CD4-positive, alpha-beta memory T cell (primary cell): Measurements from ENCODE around the gene MICA. TPM values are rescaled to one million over a fixed set of nuclear protein-coding genes. Genes with fewer than 3 reads are reported as not detected.
"Not testable (repeated sequence)": the region's sequence is repeated elsewhere in the genome, so short reads cannot be mapped to it uniquely, and the experiment has no call there.

Experiments used
- CTCF ChIA-PET: fragments of 350-600 bp; sonication (Branson Sonifier 250); formaldehyde crosslinking; loops from one replicate; lab custom pipeline; 2021; ENCODE audit warnings: inconsistent platforms; ENCODE audit not compliant: partially characterized antibody; lab: Charles Lee
- POLR2A ChIA-PET: fragments of 350-600 bp; sonication (Branson Sonifier 250); formaldehyde crosslinking; loops from one replicate; lab custom pipeline; 2021; ENCODE audit not compliant: partially characterized antibody; lab: Charles Lee
- DNase-seq, 5 donors: peaks; one replicate each; pipeline versions ENCODE4 v3.0.0 to v3.0.0-alpha.2; 2020 to 2022; ENCODE audit warnings: mixed read lengths in 1 of 5
- H3K27ac ChIP-seq: one replicate; pipeline ENCODE4 v1.7.0; 2013; ENCODE audit warnings: low read depth, low read length
- H3K27me3 ChIP-seq: 2 replicates; pipeline ENCODE4 v1.7.0; 2013; ENCODE audit warnings: mild to moderate bottlenecking, low read length, moderate library complexity; ENCODE audit not compliant: insufficient read depth
- H3K36me3 ChIP-seq: 2 replicates; pipeline ENCODE4 v1.7.0; 2013; ENCODE audit warnings: mild to moderate bottlenecking, low read length, moderate library complexity; ENCODE audit not compliant: insufficient read depth
- H3K4me1 ChIP-seq: 2 replicates; pipeline ENCODE4 v1.7.0; 2013; ENCODE audit warnings: mild to moderate bottlenecking, low read length, moderate library complexity; ENCODE audit not compliant: insufficient read depth
- H3K4me3 ChIP-seq, 2 donors: one replicate each; pipeline ENCODE4 v1.7.0; 2013; ENCODE audit warnings: low read length in 2 of 2, mild to moderate bottlenecking in 1 of 2
- H3K9me3 ChIP-seq, 2 donors: one replicate each; pipeline ENCODE4 v1.7.0; 2013; ENCODE audit warnings: low read length in 2 of 2, control low read depth in 1 of 2; ENCODE audit not compliant: control insufficient read depth in 1 of 2
- H3K27ac Mint-ChIP-seq, 7 donors: one replicate each; pipeline ENCODE4 v1.8.0; 2020 to 2021; ENCODE audit warnings: mixed read lengths in 7 of 7, mild to moderate bottlenecking in 6 of 7, inconsistent platforms in 3 of 7, moderate library complexity in 3 of 7
- H3K27me3 Mint-ChIP-seq, 2 donors: one replicate each; pipeline ENCODE4 v1.8.0; 2020 to 2021; ENCODE audit warnings: mixed read lengths in 2 of 2
- H3K36me3 Mint-ChIP-seq, 2 donors: one replicate each; pipeline ENCODE4 v1.8.0; 2020 to 2021; ENCODE audit warnings: mixed read lengths in 2 of 2, inconsistent platforms in 1 of 2, mild to moderate bottlenecking in 1 of 2
- H3K4me1 Mint-ChIP-seq, 4 donors: one replicate each; pipeline ENCODE4 v1.8.0; 2020 to 2021; ENCODE audit warnings: mixed read lengths in 4 of 4, mild to moderate bottlenecking in 1 of 4
- H3K4me3 Mint-ChIP-seq, 8 donors: one replicate each; pipeline ENCODE4 v1.8.0; 2020 to 2021; ENCODE audit warnings: mixed read lengths in 8 of 8, mild to moderate bottlenecking in 7 of 8, moderate library complexity in 6 of 8, inconsistent platforms in 3 of 8
- H3K9me3 Mint-ChIP-seq, 8 donors: one replicate each; pipeline ENCODE4 v1.8.0; 2020 to 2021; ENCODE audit warnings: mixed read lengths in 8 of 8, mild to moderate bottlenecking in 5 of 8, inconsistent platforms in 3 of 8, moderate library complexity in 1 of 8
- intact Hi-C: fragments of 100-400 bp; cut with micrococcal nuclease; formaldehyde crosslinking; loops from one replicate; pipeline ENCODE4 v1.15.1; 2023
- polyA plus RNA-seq, 2 donors: library from polyadenylated mRNA; unstranded; fragments of 300-500 nt; fragmentation: Illumina TruSeq; gene quantifications; one replicate each; pipeline ENCODE4 v1.2.3, GENCODE V29; 2021
- total RNA-seq, 2 experiments: library from RNA; stranded (reverse); gene quantifications; one replicate each; pipeline ENCODE4 v1.2.3, GENCODE V29; 2021

The MICA gene
- total and polyA plus RNA-seq, 4 experiments from 2014 or later, result 3.5 to 21.2 (median 11.9) TPM

DNA sequence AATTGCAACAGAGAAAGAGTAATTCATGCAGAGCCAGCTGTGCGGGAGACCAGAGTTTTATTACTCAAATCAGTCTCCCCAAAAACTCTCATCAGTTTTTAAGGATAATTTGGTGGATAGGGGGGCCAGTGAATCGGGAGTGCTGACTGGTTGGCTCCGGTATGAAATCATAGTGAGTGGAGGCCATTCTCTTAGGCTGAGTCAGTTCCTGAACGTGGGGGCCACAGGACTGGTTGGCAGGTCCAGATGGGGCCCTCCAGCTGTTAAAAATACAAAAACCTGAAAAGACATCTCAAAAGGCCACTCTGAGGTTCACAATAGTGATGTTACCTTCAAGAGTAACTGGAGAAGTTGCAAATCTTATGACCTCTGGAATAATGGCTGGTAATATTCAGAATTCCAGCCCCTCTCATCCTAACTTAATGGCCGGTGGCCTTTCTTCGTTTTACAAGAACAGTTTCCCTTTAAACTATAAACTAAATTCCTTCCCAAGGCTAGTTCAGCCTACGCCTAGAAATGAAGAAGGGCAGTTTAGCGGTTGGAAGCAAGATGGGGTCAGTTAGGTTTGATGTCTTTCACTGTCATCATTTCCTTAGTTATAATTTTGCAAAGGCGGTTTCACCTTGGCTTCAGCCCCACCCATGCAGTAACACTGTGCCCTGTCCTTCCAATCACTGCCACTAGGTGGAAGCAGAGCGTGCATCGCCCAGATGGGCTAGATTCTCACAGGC lies 6.8 kb upstream of the MICA start:
- H3K4me3 Mint-ChIP-seq, result peak overlapping the region in 7 of 8 donors; percentile 6 to 82 (median 58)
- ChIA-PET CTCF (interaction anchor here (1.3 to 9.0 kb wide), 3 partner anchors 34 to 52 kb away, joined by 3 to 131 read pairs (median 3); no protein-coding TSS in a partner anchor), POLR2A (no interaction called here)
- intact Hi-C loops, result loop anchor here (1.0 to 5.0 kb wide), 2 partner anchors 45 to 201 kb away; no protein-coding TSS in a partner anchor
- H3K9me3 Mint-ChIP-seq, result no peaks in the 10 kb centered on the region
- no peak overlapping the region for H3K27ac ChIP-seq
- H3K4me1 Mint-ChIP-seq, result peaks cover 22 to 46% (median 33%) of the 10 kb centered on the region in 4 donors
- H3K4me1 ChIP-seq, result peaks cover 32% of the 10 kb centered on the region
- H3K27me3 Mint-ChIP-seq, result no peaks in the 10 kb centered on the region
- no peaks in the 10 kb centered on the region for H3K9me3 ChIP-seq
- DNase-seq, result peak; percentile 80 to 85 (median 83)
- peak overlapping the region in 5 of 7 donors; percentile 54 to 89 (median 68) for H3K27ac Mint-ChIP-seq
- peaks cover 12 to 21% of the 10 kb centered on the region in 2 donors for H3K36me3 Mint-ChIP-seq
- no peaks in the 10 kb centered on the region for H3K27me3 ChIP-seq
- no peak overlapping the region for H3K4me3 ChIP-seq
- H3K36me3 ChIP-seq, result peaks cover 3% of the 10 kb centered on the region

GRCh38 chr6:31397153-31397499 lies 6.3 kb upstream of the MICA start:
- Mint-ChIP-seq H3K4me3 (peak overlapping the region in 7 of 8 donors; percentile 6 to 82 (median 58)), H3K27ac (peak overlapping the region in 5 of 7 donors; percentile 54 to 89 (median 68)), H3K36me3 (peaks cover 12 to 21% of the 10 kb centered on the region in 2 donors), H3K4me1 (peaks cover 28 to 51% (median 38%) of the 10 kb centered on the region in 4 donors)
- POLR2A ChIA-PET, H3K27me3 ChIP-seq, H3K9me3 Mint-ChIP-seq, H3K9me3 ChIP-seq, H3K27ac ChIP-seq, H3K36me3 ChIP-seq, H3K4me3 ChIP-seq, H3K27me3 Mint-ChIP-seq, DNase-seq: not testable (repeated sequence)
- CTCF ChIA-PET, result interaction anchor here (0.9 to 9.0 kb wide), 5 partner anchors 16 to 47 kb away, joined by 3 to 131 read pairs (median 4); no protein-coding TSS in a partner anchor
- H3K4me1 ChIP-seq, result peaks cover 37% of the 10 kb centered on the region
- intact Hi-C loops, result loop anchor here (1.0 to 5.0 kb wide), 2 partner anchors 44 to 200 kb away; no protein-coding TSS in a partner anchor

DNA sequence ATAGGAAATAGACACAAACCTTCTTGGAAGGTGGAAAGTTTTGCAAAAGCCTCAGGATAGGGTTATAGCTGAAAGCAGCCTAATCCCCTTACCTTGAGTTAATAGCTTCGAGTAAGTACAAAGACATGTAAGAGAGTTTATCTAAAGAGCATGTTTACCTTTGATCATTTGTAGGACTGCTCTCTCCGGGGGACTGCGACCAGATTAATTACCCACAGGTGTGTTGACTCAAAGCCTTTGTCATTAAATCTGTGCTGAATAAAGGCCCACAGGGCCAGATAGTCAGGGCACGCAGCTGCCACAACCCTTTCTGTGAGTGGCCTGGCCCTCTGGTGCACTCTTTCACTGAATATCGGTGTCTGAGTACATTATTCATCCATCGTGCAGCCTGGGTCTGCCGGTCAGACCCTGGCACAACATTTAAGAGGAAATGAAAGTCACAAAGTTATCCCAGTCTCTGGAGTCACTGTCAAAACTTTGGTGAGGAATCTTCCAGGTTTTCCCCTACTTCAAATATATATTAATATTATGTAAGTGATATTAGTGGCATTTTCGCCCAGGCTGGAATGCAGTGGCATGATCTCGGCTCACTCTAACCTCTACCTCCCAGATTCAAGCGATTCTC lies 5.4 kb upstream of the MICA start:
- no peak overlapping the region for H3K4me3 ChIP-seq
- H3K27ac Mint-ChIP-seq, result peak overlapping the region in 2 of 7 donors; percentile 47 to 51
- CTCF ChIA-PET, result interaction anchor here (0.9 to 9.0 kb wide), 7 partner anchors 15 to 200 kb away, joined by 3 to 131 read pairs (median 3); no protein-coding TSS in a partner anchor

GRCh38 chr6:31399589-31400466 lies 3.6 kb upstream of the MICA start:
- no peaks in the 10 kb centered on the region for H3K27me3 ChIP-seq
- Mint-ChIP-seq H3K27me3 (no peaks in the 10 kb centered on the region), H3K4me1 (peaks cover 35 to 72% (median 54%) of the 10 kb centered on the region in 4 donors), H3K27ac (peak overlapping the region; percentile 75 to 97 (median 89)), H3K9me3 (peaks cover 0 to 1% (median 0%) of the 10 kb centered on the region in 8 donors), H3K4me3 (peak overlapping the region; percentile 86 to 98 (median 97)), H3K36me3 (peaks cover 0 to 21% of the 10 kb centered on the region in 2 donors)
- peak overlapping the region; percentile 45 to 71 for H3K4me3 ChIP-seq
- DNase-seq, result peak; percentile 53 to 62 (median 58)
- ChIA-PET CTCF (interaction anchor here (0.7 to 9.0 kb wide), 10 partner anchors 13 to 69 kb away, joined by 3 to 131 read pairs (median 4); no protein-coding TSS in a partner anchor), POLR2A (interaction anchor here (0.6 to 5.1 kb wide), 29 partner anchors 8 to 1332 kb away, joined by 3 to 33 read pairs (median 3); partner anchors contain the start of genes DDX39B and MDC1)
- H3K36me3 ChIP-seq, result no peaks in the 10 kb centered on the region
- no peaks in the 10 kb centered on the region for H3K9me3 ChIP-seq
- H3K4me1 ChIP-seq, result peaks cover 60% of the 10 kb centered on the region
- intact Hi-C loops, result loop anchor here (1.0 to 5.0 kb wide), 3 partner anchors 43 to 197 kb away; partner anchors contain the start of genes DDX39B and HLA-B
- H3K27ac ChIP-seq, result peak overlapping the region; percentile 76

More for the DNA sequence above, 5.4 kb upstream of the MICA start:
- POLR2A ChIA-PET, result interaction anchor here (0.6 to 1.5 kb wide), 3 partner anchors 21 to 1710 kb away, joined by 3 to 8 read pairs (median 3); no protein-coding TSS in a partner anchor
- H3K9me3 Mint-ChIP-seq, result no peaks in the 10 kb centered on the region
- Histone ChIP-seq H3K27ac (no peak overlapping the region), H3K4me1 (peaks cover 46% of the 10 kb centered on the region), H3K36me3 (peaks cover 3% of the 10 kb centered on the region), H3K9me3 (no peaks in the 10 kb centered on the region), H3K27me3 (no peaks in the 10 kb centered on the region)
- no peak for DNase-seq
- peak overlapping the region in 5 of 8 donors; percentile 14 to 53 (median 26) for H3K4me3 Mint-ChIP-seq
- intact Hi-C loops, result loop anchor here (1.0 to 5.0 kb wide), 2 partner anchors 43 to 199 kb away; no protein-coding TSS in a partner anchor
- H3K36me3 Mint-ChIP-seq, result peaks cover 12 to 26% of the 10 kb centered on the region in 2 donors
- peaks cover 36 to 60% (median 47%) of the 10 kb centered on the region in 4 donors for H3K4me1 Mint-ChIP-seq
- no peaks in the 10 kb centered on the region for H3K27me3 Mint-ChIP-seq

GRCh38 chr6:31400467-31401289 lies 2.7 kb upstream of the MICA start:
- intact Hi-C loops, result loop anchor here (1.0 to 2.0 kb wide), 2 partner anchors 43 to 142 kb away; partner anchors contain the start of genes DDX39B and HLA-B
- Mint-ChIP-seq H3K27ac (peak overlapping the region; percentile 75 to 97 (median 89)), H3K4me1 (peaks cover 38 to 78% (median 58%) of the 10 kb centered on the region in 4 donors), H3K36me3 (peaks cover 0 to 21% of the 10 kb centered on the region in 2 donors), H3K9me3 (peaks cover 0 to 1% (median 0%) of the 10 kb centered on the region in 8 donors), H3K27me3 (no peaks in the 10 kb centered on the region), H3K4me3 (peak overlapping the region; percentile 86 to 98 (median 97))
- Histone ChIP-seq H3K36me3 (no peaks in the 10 kb centered on the region), H3K27me3 (no peaks in the 10 kb centered on the region), H3K4me1 (peaks cover 68% of the 10 kb centered on the region), H3K4me3 (peak overlapping the region; percentile 45 to 71), H3K27ac (peak overlapping the region; percentile 76), H3K9me3 (no peaks in the 10 kb centered on the region)
- peak; percentile 60 to 83 (median 69) for DNase-seq
- ChIA-PET POLR2A (interaction anchor here (0.6 to 5.1 kb wide), 27 partner anchors 9 to 1453 kb away, joined by 3 to 33 read pairs (median 4); partner anchors contain the start of genes DDX39B and MDC1), CTCF (interaction anchor here (0.9 to 9.0 kb wide), 8 partner anchors 20 to 94 kb away, joined by 3 to 131 read pairs (median 4); no protein-coding TSS in a partner anchor)
